HEK293 (cell line): ENCODE measurements around the gene INPP4B.

Experiments
- CTCF ChIA-PET: fragments of 350-600 bp; formaldehyde crosslinking; extraction: SDS; loops from one replicate; lab custom pipeline; 2021; ENCODE audit warnings: antibody characterized with exemption; lab: Yijun Ruan, JAX
- POLR2A ChIA-PET: fragments of 300-600 bp; formaldehyde crosslinking; extraction: SDS; loops from one replicate; lab custom pipeline; 2020; ENCODE audit warnings: antibody characterized with exemption, inconsistent platforms; lab: Yijun Ruan, JAX
- H3K27ac ChIP-seq: fragments of 200-500 bp; sonication (Bioruptor generic); 2 replicates; pipeline ENCODE4 v1.5.1; 2014; ENCODE audit warnings: low read depth, low read length, control low read depth, inconsistent platforms; ENCODE audit errors: extremely low read depth
- H3K36me3 ChIP-seq, 2 experiments: fragments of 200-500 bp in 1 of 2; sonication (Bioruptor generic) in 1 of 2; 1 replicate in 1 of 2; 2 replicates in 1 of 2; pipeline ENCODE4 v1.5.1; 2014 to 2017; ENCODE audit warnings: inconsistent platforms in 2 of 2, low read length in 2 of 2; ENCODE audit not compliant: control insufficient read depth in 2 of 2, insufficient read depth in 1 of 2
- H3K4me1 ChIP-seq: fragments of 200-500 bp; sonication (Bioruptor generic); 2 replicates; pipeline ENCODE4 v1.5.1; 2014; ENCODE audit warnings: mild to moderate bottlenecking, low read length, inconsistent platforms; ENCODE audit not compliant: control insufficient read depth, insufficient read depth
- H3K4me3 ChIP-seq: 2 replicates; pipeline ENCODE4 v1.5.1; 2011; ENCODE audit warnings: low read depth, mild to moderate bottlenecking, control low read depth, low read length, moderate library complexity
- H3K9me3 ChIP-seq: fragments of 200-500 bp; sonication (Bioruptor generic); 2 replicates; pipeline ENCODE4 v1.5.1; 2014; ENCODE audit warnings: low read depth, low read length, inconsistent platforms; ENCODE audit not compliant: control insufficient read depth, insufficient read depth
- BCL11B ChIP-seq: fragments of 450-650 bp; formaldehyde crosslinking; IDR thresholded peaks from 2 replicates; pipeline ENCODE4 v1.5.1; 2016; ENCODE audit warnings: low read depth, missing biosample characterization, missing genetic modification characterization
- GLI4 ChIP-seq: fragments of 450-650 bp; formaldehyde crosslinking; IDR thresholded peaks from 2 replicates; pipeline ENCODE4 v1.5.1; 2016; ENCODE audit warnings: missing biosample characterization, missing genetic modification characterization
- GLIS1 ChIP-seq: fragments of 450-650 bp; formaldehyde crosslinking; IDR thresholded peaks from 2 replicates; pipeline ENCODE4 v1.5.1; 2016; ENCODE audit warnings: missing biosample characterization, missing genetic modification characterization
- KLF1 ChIP-seq: fragments of 450-650 bp; formaldehyde crosslinking; IDR thresholded peaks from 2 replicates; pipeline ENCODE4 v1.5.1; 2016; ENCODE audit warnings: missing biosample characterization, missing genetic modification characterization
- OSR2 ChIP-seq: fragments of 450-650 bp; formaldehyde crosslinking; IDR thresholded peaks from 2 replicates; pipeline ENCODE4 v1.5.1; 2016; ENCODE audit warnings: missing biosample characterization, missing genetic modification characterization
- PBX3 ChIP-seq: sonication (generic); formaldehyde crosslinking; IDR thresholded peaks from 2 replicates; pipeline ENCODE4 v1.8.1; 2022; ENCODE audit warnings: mild to moderate bottlenecking, moderate library complexity, missing genetic modification reagents
- ZBTB21 ChIP-seq: fragments of 450-650 bp; formaldehyde crosslinking; IDR thresholded peaks from 2 replicates; pipeline ENCODE4 v1.5.1; 2017; ENCODE audit warnings: missing biosample characterization, missing genetic modification characterization
- ZBTB49 ChIP-seq: fragments of 450-650 bp; formaldehyde crosslinking; IDR thresholded peaks from 2 replicates; pipeline ENCODE4 v1.5.1; 2016; ENCODE audit warnings: missing biosample characterization, missing genetic modification characterization, low read depth
- ZIC2 ChIP-seq: fragments of 450-650 bp; formaldehyde crosslinking; IDR thresholded peaks from 2 replicates; pipeline ENCODE4 v1.5.1; 2016; ENCODE audit warnings: missing biosample characterization, missing genetic modification characterization
- ZNF292 ChIP-seq: fragments of 450-650 bp; formaldehyde crosslinking; IDR thresholded peaks from 2 replicates; pipeline ENCODE4 v1.5.1; 2016; ENCODE audit warnings: low read depth, missing biosample characterization, missing genetic modification characterization, borderline replicate concordance
- ZNF514 ChIP-seq: fragments of 450-650 bp; formaldehyde crosslinking; IDR thresholded peaks from 2 replicates; pipeline ENCODE4 v1.5.1; 2016; ENCODE audit warnings: missing biosample characterization, missing genetic modification characterization
- ZNF558 ChIP-seq: fragments of 450-650 bp; formaldehyde crosslinking; IDR thresholded peaks from 2 replicates; pipeline ENCODE4 v1.5.1; 2016; ENCODE audit warnings: missing biosample characterization, missing genetic modification characterization
- ZNF621 ChIP-seq: fragments of 450-650 bp; formaldehyde crosslinking; IDR thresholded peaks from 2 replicates; pipeline ENCODE4 v1.5.1; 2017; ENCODE audit warnings: missing biosample characterization, missing genetic modification characterization
- ZNF624 ChIP-seq: fragments of 450-650 bp; formaldehyde crosslinking; IDR thresholded peaks from 2 replicates; pipeline ENCODE4 v1.5.1; 2017; ENCODE audit warnings: missing biosample characterization, missing genetic modification characterization
- ZNF639 ChIP-seq: fragments of 450-650 bp; formaldehyde crosslinking; IDR thresholded peaks from 2 replicates; pipeline ENCODE4 v1.5.1; 2016; ENCODE audit warnings: missing biosample characterization, missing genetic modification characterization
- ZNF747 ChIP-seq: fragments of 450-650 bp; formaldehyde crosslinking; IDR thresholded peaks from 2 replicates; pipeline ENCODE4 v1.5.1; 2016; ENCODE audit warnings: missing biosample characterization, missing genetic modification characterization
- TF ChIP-seq, protein P1 (sequence below): fragments of 450-650 bp; formaldehyde crosslinking; IDR thresholded peaks from 2 replicates; pipeline ENCODE4 v1.5.1; 2016; ENCODE audit warnings: missing biosample characterization, missing genetic modification characterization
- TF ChIP-seq, protein P2 (sequence below): fragments of 450-650 bp; formaldehyde crosslinking; IDR thresholded peaks from 2 replicates; pipeline ENCODE4 v1.5.1; 2016; ENCODE audit warnings: missing biosample characterization, missing genetic modification characterization
- TF ChIP-seq, protein P3 (sequence below): fragments of 450-650 bp; formaldehyde crosslinking; IDR thresholded peaks from 2 replicates; pipeline ENCODE4 v1.5.1; 2016; ENCODE audit warnings: missing biosample characterization, missing genetic modification characterization
- TF ChIP-seq, protein P4 (sequence below): fragments of 450-650 bp; IDR thresholded peaks from 2 replicates; pipeline ENCODE4 v1.5.1; 2018; ENCODE audit warnings: missing biosample characterization, missing genetic modification characterization

INPP4B gene

GRCh38 chr4:142414366-142414990 is 431.6 kb downstream of the INPP4B start:
- no peaks in the 10 kb centered on the region for H3K4me1 ChIP-seq
- H3K9me3 ChIP-seq, result no peaks in the 10 kb centered on the region
- POLR2A ChIA-PET, result no interaction called here
- H3K36me3 ChIP-seq, result no peaks in the 10 kb centered on the region
- no peak overlapping the region for H3K27ac ChIP-seq
- no peak overlapping the region for H3K4me3 ChIP-seq
- TF ChIP-seq, protein P1, sequence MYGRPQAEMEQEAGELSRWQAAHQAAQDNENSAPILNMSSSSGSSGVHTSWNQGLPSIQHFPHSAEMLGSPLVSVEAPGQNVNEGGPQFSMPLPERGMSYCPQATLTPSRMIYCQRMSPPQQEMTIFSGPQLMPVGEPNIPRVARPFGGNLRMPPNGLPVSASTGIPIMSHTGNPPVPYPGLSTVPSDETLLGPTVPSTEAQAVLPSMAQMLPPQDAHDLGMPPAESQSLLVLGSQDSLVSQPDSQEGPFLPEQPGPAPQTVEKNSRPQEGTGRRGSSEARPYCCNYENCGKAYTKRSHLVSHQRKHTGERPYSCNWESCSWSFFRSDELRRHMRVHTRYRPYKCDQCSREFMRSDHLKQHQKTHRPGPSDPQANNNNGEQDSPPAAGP, result no peak
- TF ChIP-seq ZBTB49 (no peak), ZIC2 (tag by site-specific recombination) (no peak), ZNF639 (tag by site-specific recombination) (no peak), ZNF514 (tag by site-specific recombination) (no peak), GLIS1 (tag by site-specific recombination) (no peak), ZNF292 (tag by site-specific recombination) (no peak), ZBTB21 (tag by site-specific recombination) (no peak), OSR2 (tag by site-specific recombination) (no peak)
- TF ChIP-seq, protein P2, sequence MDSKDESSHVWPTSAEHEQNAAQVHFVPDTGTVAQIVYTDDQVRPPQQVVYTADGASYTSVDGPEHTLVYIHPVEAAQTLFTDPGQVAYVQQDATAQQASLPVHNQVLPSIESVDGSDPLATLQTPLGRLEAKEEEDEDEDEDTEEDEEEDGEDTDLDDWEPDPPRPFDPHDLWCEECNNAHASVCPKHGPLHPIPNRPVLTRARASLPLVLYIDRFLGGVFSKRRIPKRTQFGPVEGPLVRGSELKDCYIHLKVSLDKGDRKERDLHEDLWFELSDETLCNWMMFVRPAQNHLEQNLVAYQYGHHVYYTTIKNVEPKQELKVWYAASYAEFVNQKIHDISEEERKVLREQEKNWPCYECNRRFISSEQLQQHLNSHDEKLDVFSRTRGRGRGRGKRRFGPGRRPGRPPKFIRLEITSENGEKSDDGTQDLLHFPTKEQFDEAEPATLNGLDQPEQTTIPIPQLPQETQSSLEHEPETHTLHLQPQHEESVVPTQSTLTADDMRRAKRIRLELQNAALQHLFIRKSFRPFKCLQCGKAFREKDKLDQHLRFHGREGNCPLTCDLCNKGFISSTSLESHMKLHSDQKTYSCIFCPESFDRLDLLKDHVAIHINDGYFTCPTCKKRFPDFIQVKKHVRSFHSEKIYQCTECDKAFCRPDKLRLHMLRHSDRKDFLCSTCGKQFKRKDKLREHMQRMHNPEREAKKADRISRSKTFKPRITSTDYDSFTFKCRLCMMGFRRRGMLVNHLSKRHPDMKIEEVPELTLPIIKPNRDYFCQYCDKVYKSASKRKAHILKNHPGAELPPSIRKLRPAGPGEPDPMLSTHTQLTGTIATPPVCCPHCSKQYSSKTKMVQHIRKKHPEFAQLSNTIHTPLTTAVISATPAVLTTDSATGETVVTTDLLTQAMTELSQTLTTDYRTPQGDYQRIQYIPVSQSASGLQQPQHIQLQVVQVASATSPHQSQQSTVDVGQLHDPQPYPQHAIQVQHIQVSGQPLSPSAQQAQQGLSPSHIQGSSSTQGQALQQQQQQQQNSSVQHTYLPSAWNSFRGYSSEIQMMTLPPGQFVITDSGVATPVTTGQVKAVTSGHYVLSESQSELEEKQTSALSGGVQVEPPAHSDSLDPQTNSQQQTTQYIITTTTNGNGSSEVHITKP (tag by site-specific recombination), result no peak
- TF ChIP-seq, protein P3, sequence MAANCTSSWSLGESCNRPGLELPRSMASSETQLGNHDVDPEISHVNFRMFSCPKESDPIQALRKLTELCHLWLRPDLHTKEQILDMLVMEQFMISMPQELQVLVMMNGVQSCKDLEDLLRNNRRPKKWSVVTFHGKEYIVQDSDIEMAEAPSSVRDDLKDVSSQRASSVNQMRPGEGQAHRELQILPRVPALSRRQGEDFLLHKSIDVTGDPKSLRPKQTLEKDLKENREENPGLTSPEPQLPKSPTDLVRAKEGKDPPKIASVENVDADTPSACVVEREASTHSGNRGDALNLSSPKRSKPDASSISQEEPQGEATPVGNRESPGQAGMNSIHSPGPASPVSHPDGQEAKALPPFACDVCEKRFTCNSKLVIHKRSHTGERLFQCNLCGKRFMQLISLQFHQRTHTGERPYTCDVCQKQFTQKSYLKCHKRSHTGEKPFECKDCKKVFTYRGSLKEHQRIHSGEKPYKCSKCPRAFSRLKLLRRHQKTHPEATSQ (tag by site-specific recombination), result no peak
- CTCF ChIA-PET, result interaction anchor here (0.9 kb wide), 1 partner anchor 314 kb away, joined by 4 read pairs; no protein-coding TSS in a partner anchor

DNA sequence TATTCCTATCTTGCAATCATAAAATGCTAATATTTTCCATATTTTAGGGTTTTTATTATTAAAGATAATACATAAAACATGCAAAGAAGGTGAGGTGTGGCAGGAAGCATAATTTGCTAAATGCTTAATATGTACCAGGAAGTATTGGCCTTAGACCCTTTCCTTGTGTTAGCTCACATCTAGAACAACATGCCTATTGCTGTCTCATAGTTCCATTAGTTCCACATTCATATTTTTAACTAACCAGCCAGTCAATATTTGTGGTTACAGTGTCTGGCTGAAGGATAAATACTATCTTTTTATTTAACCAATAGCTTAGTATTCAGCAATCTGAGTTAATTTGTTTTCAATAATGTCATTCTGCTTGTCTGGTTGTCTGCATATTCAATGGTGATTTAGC is 432.6 kb downstream of the INPP4B start:
- Histone ChIP-seq H3K27ac (no peak overlapping the region), H3K9me3 (no peaks in the 10 kb centered on the region), H3K4me1 (no peaks in the 10 kb centered on the region), H3K4me3 (no peak overlapping the region), H3K36me3 (no peaks in the 10 kb centered on the region)
- POLR2A ChIA-PET, result no interaction called here
- CTCF ChIA-PET, result interaction anchor here (0.9 kb wide), 1 partner anchor 315 kb away, joined by 4 read pairs; no protein-coding TSS in a partner anchor
- TF ChIP-seq ZNF624 (tag by site-specific recombination), result no peak
- no peak for TF ChIP-seq BCL11B
- no peak for TF ChIP-seq PBX3 (CRISPR knock-in tag)
- no peak for TF ChIP-seq GLI4 (tag by site-specific recombination)
- no peak for TF ChIP-seq ZNF558
- no peak for TF ChIP-seq ZNF621 (tag by site-specific recombination)
- TF ChIP-seq, protein P4, sequence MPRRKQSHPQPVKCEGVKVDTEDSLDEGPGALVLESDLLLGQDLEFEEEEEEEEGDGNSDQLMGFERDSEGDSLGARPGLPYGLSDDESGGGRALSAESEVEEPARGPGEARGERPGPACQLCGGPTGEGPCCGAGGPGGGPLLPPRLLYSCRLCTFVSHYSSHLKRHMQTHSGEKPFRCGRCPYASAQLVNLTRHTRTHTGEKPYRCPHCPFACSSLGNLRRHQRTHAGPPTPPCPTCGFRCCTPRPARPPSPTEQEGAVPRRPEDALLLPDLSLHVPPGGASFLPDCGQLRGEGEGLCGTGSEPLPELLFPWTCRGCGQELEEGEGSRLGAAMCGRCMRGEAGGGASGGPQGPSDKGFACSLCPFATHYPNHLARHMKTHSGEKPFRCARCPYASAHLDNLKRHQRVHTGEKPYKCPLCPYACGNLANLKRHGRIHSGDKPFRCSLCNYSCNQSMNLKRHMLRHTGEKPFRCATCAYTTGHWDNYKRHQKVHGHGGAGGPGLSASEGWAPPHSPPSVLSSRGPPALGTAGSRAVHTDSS (tag by site-specific recombination), result no peak
- TF ChIP-seq KLF1 (tag by site-specific recombination), result no peak
- no peak for TF ChIP-seq ZNF747 (tag by site-specific recombination)
